Inflammatory macrophage (primary cell): Measurements from ENCODE around the gene C1orf87.

Experiments
- DNase-seq, 2 donors: peaks; one replicate each; pipeline ENCODE4 v3.0.0-alpha.2; 2020 to 2022

C1orf87 gene

DNA sequence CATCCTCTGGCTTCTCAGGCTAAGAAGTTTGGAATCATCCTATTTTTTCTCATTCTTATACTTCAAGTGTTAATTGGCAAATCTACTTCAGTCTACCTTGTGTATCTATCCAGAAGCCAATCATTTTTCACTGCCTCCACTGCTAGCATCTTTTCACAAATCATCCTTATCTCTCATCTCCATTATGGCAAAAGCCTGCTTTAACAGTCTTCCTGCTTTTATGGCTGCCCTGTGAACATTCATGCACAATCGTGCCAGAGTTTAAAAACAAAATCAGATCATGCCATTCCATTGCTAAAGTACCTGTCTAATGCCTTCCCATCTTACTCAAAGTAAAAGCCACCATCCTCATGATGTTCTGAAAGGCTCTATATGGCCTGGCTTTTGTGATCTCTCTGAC, 127.8 kb downstream of the C1orf87 start:
- no peak for DNase-seq
